ENCODE data around the gene STK39.

STK39 gene

DNA sequence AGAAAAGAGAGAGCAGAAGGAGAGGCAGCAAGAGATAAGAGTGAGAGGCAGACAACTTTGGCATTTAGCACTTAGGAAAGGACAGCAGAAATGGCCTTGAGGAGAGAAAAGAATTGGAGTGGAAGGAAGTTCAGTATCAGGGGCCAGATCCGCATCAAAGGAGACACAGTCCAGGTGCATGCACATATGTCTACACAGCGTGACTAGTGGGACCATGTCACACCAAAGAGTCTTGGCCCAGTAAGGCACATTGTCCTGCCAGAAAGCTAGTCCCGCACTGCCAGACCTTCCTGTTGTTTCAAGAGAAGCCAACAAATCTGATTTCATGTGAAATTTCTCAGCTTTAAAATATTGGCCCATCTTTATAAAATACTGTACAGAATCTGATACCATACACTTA is 8.5 kb upstream of the STK39 start:
- no peaks in the 10 kb centered on the region for H3K27me3 ChIP-seq (ENCODE audit: insufficient read depth, low read length)
- H2BK5ac ChIP-seq (ENCODE audit: low read depth, low read length, poor library complexity), result no peak overlapping the region
- H3K36me3 ChIP-seq (ENCODE audit: control insufficient read depth in 1 of 2, insufficient read depth in 2 of 2, low read length in 2 of 2), result no peaks in the 10 kb centered on the region
- no peak overlapping the region for H2AK5ac ChIP-seq (ENCODE audit: low read length)
- H3K27ac ChIP-seq (ENCODE audit: low read depth, low read length), result no peak overlapping the region
- H3K9me3 ChIP-seq (ENCODE audit: insufficient read depth, low read depth, low read length), result no peaks in the 10 kb centered on the region
- no peaks in the 10 kb centered on the region for H3K79me2 ChIP-seq (ENCODE audit: control insufficient read depth, insufficient read depth, low read length, poor library complexity)
- no peak overlapping the region for H3K23ac ChIP-seq (ENCODE audit: low read length)
- H3K79me1 ChIP-seq (ENCODE audit: low read length), result no peaks in the 10 kb centered on the region
- H3K14ac ChIP-seq (ENCODE audit: low read length), result no peak overlapping the region
- no peak overlapping the region for H3K4ac ChIP-seq (ENCODE audit: low read depth, low read length)
- no peak overlapping the region for H4K12ac ChIP-seq (ENCODE audit: low read depth, low read length)
- DNase-seq, result no peak
- no peak overlapping the region for H2BK120ac ChIP-seq (ENCODE audit: insufficient read depth, low read length, poor library complexity)
- H3K18ac ChIP-seq (ENCODE audit: low read length), result no peak overlapping the region
- H4K8ac ChIP-seq (ENCODE audit: low read depth, low read length), result no peak overlapping the region
- no peak overlapping the region for H2AFZ ChIP-seq (ENCODE audit: insufficient read depth, low read length, poor library complexity)
- no peak overlapping the region for H2BK12ac ChIP-seq (ENCODE audit: low read length)
- WGBS (ENCODE audit: extremely low coverage, insufficient coverage, insufficient read length), result no CpG with 5 or more reads among the region's 3 CpGs
- H3K4me1 ChIP-seq (ENCODE audit: control insufficient read depth in 1 of 2, insufficient read depth in 2 of 2, low read length in 2 of 2), result no peaks in the 10 kb centered on the region
- no peak overlapping the region for H3K4me2 ChIP-seq (ENCODE audit: low read length)
- H4K91ac ChIP-seq (ENCODE audit: low read depth, low read length), result no peak overlapping the region
- no peak overlapping the region for H3K4me3 ChIP-seq (ENCODE audit: low read depth, low read length)
- no peak overlapping the region for H3K9ac ChIP-seq (ENCODE audit: low read length)

DNA sequence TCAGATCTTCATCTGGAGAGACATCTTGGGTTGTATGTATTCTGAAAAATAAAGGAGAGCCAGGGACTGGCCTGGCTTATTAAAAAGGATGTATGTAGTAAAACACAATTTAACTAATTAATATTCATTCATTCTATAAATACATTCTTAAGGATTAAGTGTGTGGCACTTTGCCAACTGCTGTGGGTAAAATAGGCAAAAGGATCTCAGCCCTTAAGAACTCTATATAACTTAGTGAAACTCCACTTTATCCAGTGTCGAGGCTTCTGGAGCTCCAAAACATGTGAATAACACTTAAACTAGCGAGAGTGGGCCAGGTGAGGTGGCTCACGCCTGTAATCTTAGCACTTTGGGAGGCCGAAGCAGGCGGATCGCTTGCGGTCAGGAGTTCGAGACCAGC is 7.7 kb upstream of the STK39 start:
- Histone ChIP-seq H2AK5ac (ENCODE audit: low read length) (no peak overlapping the region), H3K23ac (ENCODE audit: low read length) (no peak overlapping the region), H3K79me2 (ENCODE audit: control insufficient read depth, insufficient read depth, low read length, poor library complexity) (no peaks in the 10 kb centered on the region), H4K12ac (ENCODE audit: low read depth, low read length) (no peak overlapping the region), H4K91ac (ENCODE audit: low read depth, low read length) (no peak overlapping the region), H4K8ac (ENCODE audit: low read depth, low read length) (no peak overlapping the region), H3K4me2 (ENCODE audit: low read length) (no peak overlapping the region), H3K14ac (ENCODE audit: low read length) (no peak overlapping the region), H3K4ac (ENCODE audit: low read depth, low read length) (no peak overlapping the region), H3K4me1 (ENCODE audit: control insufficient read depth in 1 of 2, insufficient read depth in 2 of 2, low read length in 2 of 2) (no peaks in the 10 kb centered on the region), H2BK120ac (ENCODE audit: insufficient read depth, low read length, poor library complexity) (no peak overlapping the region), H3K9me3 (ENCODE audit: insufficient read depth, low read depth, low read length) (no peaks in the 10 kb centered on the region), H3K18ac (ENCODE audit: low read length) (no peak overlapping the region), H3K9ac (ENCODE audit: low read length) (no peak overlapping the region), H3K36me3 (ENCODE audit: control insufficient read depth in 1 of 2, insufficient read depth in 2 of 2, low read length in 2 of 2) (no peaks in the 10 kb centered on the region), H3K27me3 (ENCODE audit: insufficient read depth, low read length) (no peaks in the 10 kb centered on the region), H3K4me3 (ENCODE audit: low read depth, low read length) (no peak overlapping the region), H2AFZ (ENCODE audit: insufficient read depth, low read length, poor library complexity) (no peak overlapping the region), H2BK5ac (ENCODE audit: low read depth, low read length, poor library complexity) (no peak overlapping the region), H3K79me1 (ENCODE audit: low read length) (no peaks in the 10 kb centered on the region), H2BK12ac (ENCODE audit: low read length) (no peak overlapping the region), H3K27ac (ENCODE audit: low read depth, low read length) (no peak overlapping the region)
- DNase-seq, result no peak
- WGBS (ENCODE audit: extremely low coverage, insufficient coverage, insufficient read length), result no CpG with 5 or more reads among the region's 8 CpGs

DNA sequence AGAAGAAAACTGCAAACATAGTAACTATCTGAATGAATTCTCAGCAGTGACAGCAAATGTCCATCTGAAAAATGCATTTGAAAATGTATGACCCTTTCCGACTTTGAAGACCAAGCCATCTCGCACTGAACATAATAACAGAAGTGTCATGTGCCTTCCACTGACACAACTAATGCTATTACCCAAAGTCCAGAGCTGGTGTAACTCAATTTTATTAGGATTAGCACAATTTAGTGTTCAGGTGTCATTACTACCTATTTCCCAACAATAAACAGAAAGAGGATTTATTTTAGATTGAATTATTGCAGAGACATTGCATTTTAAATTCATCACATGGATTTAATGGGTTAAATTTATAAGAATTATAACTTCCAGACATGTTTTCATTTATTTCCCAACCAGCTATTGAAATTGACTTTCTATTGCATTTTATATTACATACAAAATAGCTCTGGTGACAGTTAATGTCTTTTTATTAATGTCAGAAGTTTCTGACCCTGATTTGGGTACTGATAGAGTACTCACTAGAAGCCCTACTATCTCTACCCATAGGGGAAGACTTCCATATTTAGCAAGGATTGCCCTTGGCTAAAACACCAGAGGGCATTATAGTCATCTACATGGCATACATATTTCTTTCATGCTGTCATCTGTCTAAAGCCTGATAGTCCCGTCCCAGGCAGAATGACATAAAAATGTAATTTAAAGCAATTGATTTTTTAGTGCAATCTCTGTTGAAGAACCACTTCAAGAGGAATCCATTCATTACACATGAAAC is 7.0 kb upstream of the STK39 start:
- Histone ChIP-seq H3K14ac (ENCODE audit: low read length) (no peak overlapping the region), H3K23ac (ENCODE audit: low read length) (no peak overlapping the region), H3K79me1 (ENCODE audit: low read length) (no peaks in the 10 kb centered on the region), H2BK120ac (ENCODE audit: insufficient read depth, low read length, poor library complexity) (no peak overlapping the region), H3K4me3 (ENCODE audit: low read depth, low read length) (no peak overlapping the region), H4K12ac (ENCODE audit: low read depth, low read length) (no peak overlapping the region), H2AK5ac (ENCODE audit: low read length) (no peak overlapping the region), H3K4me1 (ENCODE audit: control insufficient read depth in 1 of 2, insufficient read depth in 2 of 2, low read length in 2 of 2) (no peaks in the 10 kb centered on the region), H3K18ac (ENCODE audit: low read length) (no peak overlapping the region), H4K91ac (ENCODE audit: low read depth, low read length) (no peak overlapping the region), H3K79me2 (ENCODE audit: control insufficient read depth, insufficient read depth, low read length, poor library complexity) (no peaks in the 10 kb centered on the region), H3K4me2 (ENCODE audit: low read length) (no peak overlapping the region), H3K9me3 (ENCODE audit: insufficient read depth, low read depth, low read length) (no peaks in the 10 kb centered on the region), H3K27me3 (ENCODE audit: insufficient read depth, low read length) (no peaks in the 10 kb centered on the region), H2AFZ (ENCODE audit: insufficient read depth, low read length, poor library complexity) (no peak overlapping the region), H2BK12ac (ENCODE audit: low read length) (no peak overlapping the region), H3K4ac (ENCODE audit: low read depth, low read length) (no peak overlapping the region), H4K8ac (ENCODE audit: low read depth, low read length) (no peak overlapping the region), H3K27ac (ENCODE audit: low read depth, low read length) (no peak overlapping the region), H3K9ac (ENCODE audit: low read length) (no peak overlapping the region), H3K36me3 (ENCODE audit: control insufficient read depth in 1 of 2, insufficient read depth in 2 of 2, low read length in 2 of 2) (no peaks in the 10 kb centered on the region), H2BK5ac (ENCODE audit: low read depth, low read length, poor library complexity) (no peak overlapping the region)
- DNase-seq, result peak; percentile 78 to 96
- no CpG with 5 or more reads among the region's 3 CpGs for WGBS (ENCODE audit: extremely low coverage, insufficient coverage, insufficient read length)

DNA sequence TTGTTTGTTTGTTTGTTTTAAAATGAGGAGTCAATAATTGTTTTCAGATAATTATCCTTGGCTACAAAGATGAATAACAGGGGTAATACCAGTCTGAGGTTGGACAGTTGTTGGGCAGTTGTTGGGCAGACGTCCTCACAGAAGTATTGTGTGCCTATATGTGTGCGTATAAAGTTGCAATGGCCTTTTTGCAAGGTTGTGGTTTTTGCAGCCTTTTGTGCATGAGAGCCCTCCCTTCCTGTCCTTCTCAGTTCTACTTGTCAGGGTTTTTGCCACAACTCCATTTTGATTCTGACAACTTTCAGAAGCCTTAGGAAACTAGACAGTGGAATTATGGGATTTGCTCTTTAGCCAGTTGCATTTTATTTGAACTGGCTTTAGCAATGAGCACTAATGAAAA is 6.0 kb upstream of the STK39 start:
- no peak overlapping the region for H3K23ac ChIP-seq (ENCODE audit: low read length)
- no peaks in the 10 kb centered on the region for H3K4me1 ChIP-seq (ENCODE audit: control insufficient read depth in 1 of 2, insufficient read depth in 2 of 2, low read length in 2 of 2)
- H3K18ac ChIP-seq (ENCODE audit: low read length), result no peak overlapping the region
- H3K9me3 ChIP-seq (ENCODE audit: insufficient read depth, low read depth, low read length), result no peaks in the 10 kb centered on the region
- H3K14ac ChIP-seq (ENCODE audit: low read length), result no peak overlapping the region
- H3K79me1 ChIP-seq (ENCODE audit: low read length), result no peaks in the 10 kb centered on the region
- no peak overlapping the region for H2BK5ac ChIP-seq (ENCODE audit: low read depth, low read length, poor library complexity)
- no peaks in the 10 kb centered on the region for H3K36me3 ChIP-seq (ENCODE audit: control insufficient read depth in 1 of 2, insufficient read depth in 2 of 2, low read length in 2 of 2)
- H2AK5ac ChIP-seq (ENCODE audit: low read length), result no peak overlapping the region
- no peak for DNase-seq
- no peak overlapping the region for H4K12ac ChIP-seq (ENCODE audit: low read depth, low read length)
- no peak overlapping the region for H3K4ac ChIP-seq (ENCODE audit: low read depth, low read length)
- no peak overlapping the region for H4K91ac ChIP-seq (ENCODE audit: low read depth, low read length)
- no peaks in the 10 kb centered on the region for H3K27me3 ChIP-seq (ENCODE audit: insufficient read depth, low read length)
- no peaks in the 10 kb centered on the region for H3K79me2 ChIP-seq (ENCODE audit: control insufficient read depth, insufficient read depth, low read length, poor library complexity)
- no peak overlapping the region for H3K9ac ChIP-seq (ENCODE audit: low read length)
- no peak overlapping the region for H2AFZ ChIP-seq (ENCODE audit: insufficient read depth, low read length, poor library complexity)
- WGBS (ENCODE audit: extremely low coverage, insufficient coverage, insufficient read length), result no CpG with 5 or more reads among the region's 2 CpGs
- no peak overlapping the region for H3K27ac ChIP-seq (ENCODE audit: low read depth, low read length)
- H4K8ac ChIP-seq (ENCODE audit: low read depth, low read length), result no peak overlapping the region
- no peak overlapping the region for H2BK12ac ChIP-seq (ENCODE audit: low read length)
- H2BK120ac ChIP-seq (ENCODE audit: insufficient read depth, low read length, poor library complexity), result no peak overlapping the region
- no peak overlapping the region for H3K4me3 ChIP-seq (ENCODE audit: low read depth, low read length)
- no peak overlapping the region for H3K4me2 ChIP-seq (ENCODE audit: low read length)

Measured in trophoblast cell (in vitro differentiated cells and primary cell).